ENCODE data around the gene MAPK9. TPM values are rescaled to one million over a fixed set of nuclear protein-coding genes. Genes with fewer than 3 reads are reported as not detected.

The MAPK9 gene
- total and polyA plus RNA-seq, 2 donors, result 14.6 to 20.3 TPM

- no peak for DNase-seq (ENCODE audit: low read depth in 6 of 9, low spot score in 9 of 9)
- Histone ChIP-seq H3K4me3 (ENCODE audit: low read length in 2 of 2) (peak overlapping the region in 1 of 2 donors; percentile 55), H3K27me3 (ENCODE audit: control insufficient read depth in 2 of 2, insufficient read depth in 1 of 2, low read length in 1 of 2) (peaks cover 25 to 49% of the 10 kb centered on the region in 2 donors), H3K27ac (ENCODE audit: low read depth in 1 of 2, low read length in 1 of 2) (no peak overlapping the region), H3K9me3 (ENCODE audit: control insufficient read depth in 2 of 2, insufficient read depth in 1 of 2, low read length in 1 of 2) (no peaks in the 10 kb centered on the region), H3K4me1 (ENCODE audit: control insufficient read depth in 2 of 2, insufficient read depth in 2 of 2, low read length in 2 of 2) (peaks cover 3 to 5% of the 10 kb centered on the region in 2 donors), H3K36me3 (ENCODE audit: control insufficient read depth in 2 of 2, insufficient read depth in 2 of 2, low read length in 1 of 2) (no peaks in the 10 kb centered on the region)
- 3% methylated on average over 65 of the region's 65 CpGs for WGBS
Measured at GRCh38 chr5:180208435-180209081, 83.3 kb downstream of the MAPK9 start.

DNA sequence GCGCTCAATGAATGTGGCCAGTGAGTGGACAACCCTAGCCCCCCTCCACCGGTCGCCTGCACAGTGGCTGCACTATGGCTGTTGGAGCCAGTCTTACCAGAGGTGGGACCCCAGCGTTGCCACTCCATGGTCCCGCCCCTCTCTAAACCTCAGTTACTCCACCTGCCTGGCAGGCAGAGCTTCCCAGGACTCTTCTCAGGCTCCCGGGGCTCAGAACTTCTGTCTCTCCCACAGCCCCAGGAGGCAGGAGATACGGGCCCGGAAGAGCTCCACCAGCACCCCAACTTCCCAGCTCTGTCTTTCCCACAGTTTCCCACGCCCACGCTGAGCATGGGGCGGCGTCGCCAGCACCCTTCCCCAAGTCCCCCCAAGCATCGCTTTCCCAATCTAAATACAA is 83.8 kb downstream of the MAPK9 start:
- Histone ChIP-seq H3K9me3 (ENCODE audit: control insufficient read depth in 2 of 2, insufficient read depth in 1 of 2, low read length in 1 of 2) (no peaks in the 10 kb centered on the region), H3K27me3 (ENCODE audit: control insufficient read depth in 2 of 2, insufficient read depth in 1 of 2, low read length in 1 of 2) (peaks cover 25 to 49% of the 10 kb centered on the region in 2 donors), H3K27ac (ENCODE audit: low read depth in 1 of 2, low read length in 1 of 2) (no peak overlapping the region), H3K36me3 (ENCODE audit: control insufficient read depth in 2 of 2, insufficient read depth in 2 of 2, low read length in 1 of 2) (no peaks in the 10 kb centered on the region), H3K4me3 (ENCODE audit: low read length in 2 of 2) (no peak overlapping the region), H3K4me1 (ENCODE audit: control insufficient read depth in 2 of 2, insufficient read depth in 2 of 2, low read length in 2 of 2) (peaks cover 3 to 5% of the 10 kb centered on the region in 2 donors)
- 45% methylated on average over 14 of the region's 14 CpGs for WGBS
- no peak for DNase-seq (ENCODE audit: low read depth in 6 of 9, low spot score in 9 of 9)

GRCh38 chr5:180207593-180207992 is 84.3 kb downstream of the MAPK9 start:
- Histone ChIP-seq H3K36me3 (ENCODE audit: control insufficient read depth in 2 of 2, insufficient read depth in 2 of 2, low read length in 1 of 2) (no peaks in the 10 kb centered on the region), H3K27ac (ENCODE audit: low read depth in 1 of 2, low read length in 1 of 2) (no peak overlapping the region), H3K27me3 (ENCODE audit: control insufficient read depth in 2 of 2, insufficient read depth in 1 of 2, low read length in 1 of 2) (peaks cover 25 to 48% of the 10 kb centered on the region in 2 donors), H3K4me1 (ENCODE audit: control insufficient read depth in 2 of 2, insufficient read depth in 2 of 2, low read length in 2 of 2) (peaks cover 3 to 5% of the 10 kb centered on the region in 2 donors), H3K4me3 (ENCODE audit: low read length in 2 of 2) (no peak overlapping the region), H3K9me3 (ENCODE audit: control insufficient read depth in 2 of 2, insufficient read depth in 1 of 2, low read length in 1 of 2) (no peaks in the 10 kb centered on the region)
- WGBS, result 60% methylated on average over 25 of the region's 25 CpGs
- DNase-seq (ENCODE audit: low read depth in 6 of 9, low spot score in 9 of 9), result no peak

DNA sequence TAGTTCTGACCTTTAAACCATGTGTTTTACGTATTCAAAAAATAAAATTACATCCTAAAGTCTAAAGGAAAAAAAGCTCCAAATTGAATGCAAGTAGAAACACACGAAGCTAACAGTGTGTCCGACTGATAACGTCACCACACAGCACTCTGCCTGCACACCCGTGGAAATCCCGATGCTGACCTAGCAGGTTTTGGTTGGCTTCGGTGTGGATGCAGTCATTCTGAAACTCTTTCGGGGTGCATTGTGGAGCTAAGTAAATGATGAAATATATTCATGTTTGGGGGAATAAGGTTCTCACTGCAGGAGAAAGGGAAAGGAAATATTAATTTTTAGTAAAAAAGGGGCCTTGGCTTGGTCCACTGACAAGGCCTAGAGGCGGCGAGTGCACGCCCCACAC is 84.9 kb downstream of the MAPK9 start:
- 96% methylated on average over 11 of the region's 11 CpGs for WGBS
- Histone ChIP-seq H3K27ac (ENCODE audit: low read depth in 1 of 2, low read length in 1 of 2) (no peak overlapping the region), H3K4me1 (ENCODE audit: control insufficient read depth in 2 of 2, insufficient read depth in 2 of 2, low read length in 2 of 2) (peaks cover 3 to 5% of the 10 kb centered on the region in 2 donors), H3K9me3 (ENCODE audit: control insufficient read depth in 2 of 2, insufficient read depth in 1 of 2, low read length in 1 of 2) (no peaks in the 10 kb centered on the region), H3K27me3 (ENCODE audit: control insufficient read depth in 2 of 2, insufficient read depth in 1 of 2, low read length in 1 of 2) (peaks cover 25 to 46% of the 10 kb centered on the region in 2 donors), H3K4me3 (ENCODE audit: low read length in 2 of 2) (no peak overlapping the region), H3K36me3 (ENCODE audit: control insufficient read depth in 2 of 2, insufficient read depth in 2 of 2, low read length in 1 of 2) (no peaks in the 10 kb centered on the region)
- DNase-seq (ENCODE audit: low read depth in 6 of 9, low spot score in 9 of 9), result no peak

DNA sequence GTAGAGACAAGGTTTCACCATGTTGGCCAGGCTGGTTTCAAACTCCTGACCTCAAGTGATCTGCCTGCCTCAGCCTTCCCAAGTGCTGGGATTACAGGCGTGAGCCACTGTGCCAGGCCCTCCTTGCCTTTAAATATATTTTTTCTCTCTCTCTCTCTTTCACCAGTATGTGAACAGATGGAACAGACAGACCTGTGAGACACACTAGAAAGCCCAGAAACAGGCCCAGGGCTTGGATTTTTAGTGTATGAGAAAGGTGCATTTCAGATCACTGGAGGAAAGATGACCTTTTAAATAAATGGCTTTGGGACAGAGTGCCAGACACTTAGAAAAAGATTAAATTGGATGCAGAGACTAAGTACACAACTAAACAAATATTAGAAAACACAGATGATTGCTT is 86.0 kb downstream of the MAPK9 start:
- H3K4me1 ChIP-seq (ENCODE audit: control insufficient read depth in 2 of 2, insufficient read depth in 2 of 2, low read length in 2 of 2), result peaks cover 3 to 5% of the 10 kb centered on the region in 2 donors
- no peaks in the 10 kb centered on the region for H3K36me3 ChIP-seq (ENCODE audit: control insufficient read depth in 2 of 2, insufficient read depth in 2 of 2, low read length in 1 of 2)
- no peak overlapping the region for H3K4me3 ChIP-seq (ENCODE audit: low read length in 2 of 2)
- no peaks in the 10 kb centered on the region for H3K9me3 ChIP-seq (ENCODE audit: control insufficient read depth in 2 of 2, insufficient read depth in 1 of 2, low read length in 1 of 2)
- no peak for DNase-seq (ENCODE audit: low read depth in 6 of 9, low spot score in 9 of 9)
- peaks cover 25 to 40% of the 10 kb centered on the region in 2 donors for H3K27me3 ChIP-seq (ENCODE audit: control insufficient read depth in 2 of 2, insufficient read depth in 1 of 2, low read length in 1 of 2)
- 96% methylated on average over 1 of the region's 1 CpG for WGBS
- H3K27ac ChIP-seq (ENCODE audit: low read depth in 1 of 2, low read length in 1 of 2), result no peak overlapping the region

DNA sequence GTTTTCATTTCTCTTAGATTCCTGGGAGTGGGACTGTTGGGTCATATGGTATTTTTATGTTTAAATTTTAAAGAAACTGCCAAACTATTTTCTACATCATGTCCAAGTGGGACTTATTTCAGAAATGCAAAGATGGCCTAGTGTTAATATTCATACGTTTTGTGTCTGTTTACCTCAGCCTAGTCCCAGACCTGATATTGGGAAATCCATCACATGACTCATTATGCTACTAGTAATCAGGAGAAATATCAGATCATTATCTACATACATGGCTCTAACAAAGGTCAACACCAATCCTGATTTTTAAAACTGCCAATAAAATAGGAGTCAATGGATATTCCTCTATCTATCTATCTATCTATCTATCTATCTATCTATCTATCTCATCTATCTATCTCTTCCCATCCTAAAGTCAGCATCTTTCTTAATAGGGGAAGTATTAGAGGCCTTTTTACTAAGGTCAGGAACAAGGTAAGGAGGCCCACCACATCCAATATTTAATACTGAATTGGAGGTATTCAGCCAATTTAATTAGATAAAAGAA is 87.5 kb downstream of the MAPK9 start:
- 94% methylated on average over 1 of the region's 1 CpG for WGBS
- Histone ChIP-seq H3K27ac (ENCODE audit: low read depth in 1 of 2, low read length in 1 of 2) (no peak overlapping the region), H3K36me3 (ENCODE audit: control insufficient read depth in 2 of 2, insufficient read depth in 2 of 2, low read length in 1 of 2) (no peaks in the 10 kb centered on the region), H3K4me1 (ENCODE audit: control insufficient read depth in 2 of 2, insufficient read depth in 2 of 2, low read length in 2 of 2) (peaks cover 3 to 5% of the 10 kb centered on the region in 2 donors), H3K9me3 (ENCODE audit: control insufficient read depth in 2 of 2, insufficient read depth in 1 of 2, low read length in 1 of 2) (no peaks in the 10 kb centered on the region), H3K27me3 (ENCODE audit: control insufficient read depth in 2 of 2, insufficient read depth in 1 of 2, low read length in 1 of 2) (peaks cover 19 to 26% of the 10 kb centered on the region in 2 donors), H3K4me3 (ENCODE audit: low read length in 2 of 2) (no peak overlapping the region)
- DNase-seq (ENCODE audit: low read depth in 6 of 9, low spot score in 9 of 9), result no peak

GRCh38 chr5:180202939-180203573 is 88.8 kb downstream of the MAPK9 start:
- Histone ChIP-seq H3K27me3 (ENCODE audit: control insufficient read depth in 2 of 2, insufficient read depth in 1 of 2, low read length in 1 of 2) (peaks cover 7 to 18% of the 10 kb centered on the region in 2 donors), H3K4me3 (ENCODE audit: low read length in 2 of 2) (no peak overlapping the region), H3K36me3 (ENCODE audit: control insufficient read depth in 2 of 2, insufficient read depth in 2 of 2, low read length in 1 of 2) (no peaks in the 10 kb centered on the region), H3K9me3 (ENCODE audit: control insufficient read depth in 2 of 2, insufficient read depth in 1 of 2, low read length in 1 of 2) (no peaks in the 10 kb centered on the region), H3K4me1 (ENCODE audit: control insufficient read depth in 2 of 2, insufficient read depth in 2 of 2, low read length in 2 of 2) (no peaks in the 10 kb centered on the region), H3K27ac (ENCODE audit: low read depth in 1 of 2, low read length in 1 of 2) (no peak overlapping the region)
- 88% methylated on average over 8 of the region's 8 CpGs for WGBS
- DNase-seq (ENCODE audit: low read depth in 6 of 9, low spot score in 9 of 9), result no peak

DNA sequence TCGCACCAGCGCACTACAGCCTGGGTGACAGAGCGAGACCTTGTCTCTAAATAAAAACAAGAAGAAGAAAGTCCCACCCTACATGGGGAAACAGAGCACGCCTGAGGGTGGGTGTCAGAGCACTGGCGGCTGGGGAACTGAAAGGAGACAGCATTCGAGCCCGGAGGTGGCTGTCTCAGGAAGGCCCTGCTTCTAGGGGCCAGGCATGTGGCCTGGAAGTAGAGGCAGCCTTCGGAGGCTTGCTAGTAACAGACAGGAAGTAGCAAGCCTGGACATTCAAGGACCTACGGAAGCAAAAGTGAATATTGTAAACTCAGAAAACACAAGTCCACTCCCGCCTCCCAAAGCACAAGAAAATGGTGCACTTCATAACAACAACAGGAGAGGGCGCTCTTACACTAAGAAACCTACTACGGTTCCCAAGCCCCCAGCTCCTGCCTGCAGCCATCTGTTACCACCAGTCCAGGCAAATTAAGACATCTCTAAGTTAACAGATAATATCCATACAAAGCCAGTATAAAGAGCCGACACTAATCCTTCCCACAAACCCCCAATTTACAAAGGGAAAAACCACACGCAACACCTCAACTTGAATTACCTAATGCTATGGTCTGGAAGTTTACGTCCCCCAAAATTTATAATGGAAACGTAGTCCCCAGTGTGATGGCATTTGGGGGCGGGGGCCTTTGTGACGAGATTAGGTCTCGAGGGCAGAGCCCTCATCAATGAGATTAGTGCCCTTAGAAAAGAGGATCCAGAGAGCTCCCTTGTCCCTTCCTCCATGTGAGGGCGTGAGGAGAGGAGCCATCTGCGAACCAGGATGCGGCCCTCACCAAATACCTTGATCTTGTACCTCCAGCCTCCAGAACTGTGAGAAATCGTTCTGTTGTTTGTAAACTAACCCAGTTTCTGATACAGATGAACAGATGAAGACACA is 90.6 kb downstream of the MAPK9 start:
- Histone ChIP-seq H3K9me3 (ENCODE audit: control insufficient read depth in 2 of 2, insufficient read depth in 1 of 2, low read length in 1 of 2) (no peaks in the 10 kb centered on the region), H3K27ac (ENCODE audit: low read depth in 1 of 2, low read length in 1 of 2) (no peak overlapping the region), H3K27me3 (ENCODE audit: control insufficient read depth in 2 of 2, insufficient read depth in 1 of 2, low read length in 1 of 2) (peaks cover 0 to 4% of the 10 kb centered on the region in 2 donors), H3K4me3 (ENCODE audit: low read length in 2 of 2) (no peak overlapping the region), H3K4me1 (ENCODE audit: control insufficient read depth in 2 of 2, insufficient read depth in 2 of 2, low read length in 2 of 2) (no peaks in the 10 kb centered on the region), H3K36me3 (ENCODE audit: control insufficient read depth in 2 of 2, insufficient read depth in 2 of 2, low read length in 1 of 2) (no peaks in the 10 kb centered on the region)
- DNase-seq (ENCODE audit: low read depth in 6 of 9, low spot score in 9 of 9), result peak in 2 of 9 donors; percentile 12 to 16
- 91% methylated on average over 23 of the region's 23 CpGs for WGBS

All from thymus (tissue), 11 donors.